HCT116 (cell line): ENCODE measurements around the gene ASB1. TPM values are rescaled to one million over a fixed set of nuclear protein-coding genes. Genes with fewer than 3 reads are reported as not detected.

Experiments
- ATAC-seq: fragments of 200-7000 bp; cut with Tn5 transposase; 2 replicates; pipeline ENCODE4 v1.9.1; 2020; ENCODE audit warnings: mild to moderate bottlenecking, moderate library complexity
- BruUV-seq: library from RNA; stranded (reverse); fragments of 400-500 nt; replicated peaks from 2 replicates; lab custom pipeline; 2021; lab: Mats Ljungman, UMichigan
- CTCF ChIA-PET: fragments of 300-600 bp; sonication (Branson Sonifier 250); formaldehyde crosslinking; loops from one replicate; lab custom pipeline; 2021; ENCODE audit warnings: antibody characterized with exemption; lab: Charles Lee
- POLR2A ChIA-PET: fragments of 300-600, 350-600 bp; sonication (Branson Sonifier 250); formaldehyde crosslinking; loops from one replicate; lab custom pipeline; 2021; ENCODE audit warnings: antibody characterized with exemption; lab: Charles Lee
- RAD21 ChIA-PET, 2 experiments: fragments of 300-600 bp; sonication (Branson Sonifier 250); formaldehyde crosslinking; loops; one replicate each; lab custom pipeline; 2023; ENCODE audit warnings: low total read pairs in 2 of 2; ENCODE audit not compliant: uncharacterized antibody in 2 of 2, unreplicated experiment in 2 of 2, low non-redundant PET in 1 of 2; lab: Charles Lee
- DNase-seq: peaks from one replicate; pipeline ENCODE4 v3.0.0-alpha.2; 2010; ENCODE audit warnings: low read depth, low spot score
- H2AFZ ChIP-seq: fragments of 200-600 bp; shearing (Covaris generic), sonication (generic); 2 replicates; pipeline ENCODE4 v1.6.1; 2017; ENCODE audit warnings: low read depth, mixed run types, mixed read lengths, antibody characterized with exemption, low read length; ENCODE audit not compliant: poor library complexity, severe bottlenecking
- H3K27ac ChIP-seq: 2 replicates; pipeline ENCODE4 v1.5.1; 2012; ENCODE audit warnings: low read depth, low read length
- H3K27me3 ChIP-seq: fragments of 200-600 bp; sonication (generic); 2 replicates; pipeline ENCODE4 v1.6.1; 2016; ENCODE audit warnings: mixed run types, low read length, mixed read lengths; ENCODE audit not compliant: insufficient read depth
- H3K36me3 ChIP-seq, 2 experiments: fragments of 200-500 bp in 1 of 2; fragments of 200-600 bp in 1 of 2; sonication (Bioruptor generic) in 1 of 2; sonication (generic) in 1 of 2; 2 replicates each; pipeline versions ENCODE4 v1.5.1 to v1.6.1; 2014 to 2016; ENCODE audit warnings: low read length in 2 of 2, inconsistent platforms in 1 of 2, mixed read lengths in 1 of 2, mixed run types in 1 of 2; ENCODE audit not compliant: insufficient read depth in 2 of 2, control insufficient read depth in 1 of 2
- H3K4me1 ChIP-seq, 2 experiments: fragments of 200-600 bp in 1 of 2; sonication (generic) in 1 of 2; 2 replicates each; pipeline versions ENCODE4 v1.5.1 to v1.6.1; 2012 to 2017; ENCODE audit warnings: low read length in 2 of 2, inconsistent platforms in 1 of 2, mild to moderate bottlenecking in 1 of 2, mixed read lengths in 1 of 2, mixed run types in 1 of 2, moderate library complexity in 1 of 2; ENCODE audit not compliant: insufficient read depth in 2 of 2, control insufficient read depth in 1 of 2
- H3K4me2 ChIP-seq: fragments of 200-600 bp; sonication (generic); 2 replicates; pipeline ENCODE4 v1.6.1; 2017; ENCODE audit warnings: mixed run types, low read length, mixed read lengths
- H3K4me3 ChIP-seq, 2 experiments: fragments of 200-600 bp in 1 of 2; sonication (generic) in 1 of 2; replicated peaks in 1 of 2; 2 replicates each; pipeline ENCODE4 v1.5.1; 2011 to 2016; ENCODE audit warnings: low read length in 2 of 2, control low read depth in 1 of 2, low read depth in 1 of 2, mild to moderate bottlenecking in 1 of 2, mixed read lengths in 1 of 2, mixed run types in 1 of 2
- H3K79me2 ChIP-seq: fragments of 200-600 bp; sonication (generic); 2 replicates; pipeline ENCODE4 v1.6.1; 2017; ENCODE audit warnings: mild to moderate bottlenecking, mixed run types, low read length, moderate library complexity, mixed read lengths; ENCODE audit not compliant: insufficient read depth
- H3K9ac ChIP-seq: fragments of 200-600 bp; sonication (generic); 2 replicates; pipeline ENCODE4 v1.6.1; 2016; ENCODE audit warnings: low read length, mixed read lengths
- H3K9me2 ChIP-seq: fragments of 200-600 bp; sonication (generic), shearing (Covaris generic); 2 replicates; pipeline ENCODE4 v1.6.1; 2017; ENCODE audit warnings: mixed run types, mild to moderate bottlenecking, moderate library complexity; ENCODE audit not compliant: insufficient read depth
- H3K9me3 ChIP-seq, 2 experiments: fragments of 200-500 bp in 1 of 2; fragments of 200-600 bp in 1 of 2; sonication (Bioruptor generic) in 1 of 2; sonication (generic) in 1 of 2; 2 replicates each; pipeline ENCODE4 v1.6.1; 2014 to 2017; ENCODE audit warnings: low read length in 2 of 2, mixed read lengths in 2 of 2, inconsistent platforms in 1 of 2, low read depth in 1 of 2, mild to moderate bottlenecking in 1 of 2, mixed run types in 1 of 2, moderate library complexity in 1 of 2; ENCODE audit not compliant: control insufficient read depth in 1 of 2, insufficient read depth in 1 of 2
- H4K20me1 ChIP-seq: fragments of 200-600 bp; sonication (generic), shearing (Covaris generic); 2 replicates; pipeline ENCODE4 v1.6.1; 2017; ENCODE audit warnings: mixed run types, mild to moderate bottlenecking, moderate library complexity; ENCODE audit not compliant: insufficient read depth
- ATF3 ChIP-seq: IDR thresholded peaks from 2 replicates; pipeline ENCODE4 v1.6.1; 2012
- EGR1 ChIP-seq: IDR thresholded peaks from 2 replicates; pipeline ENCODE4 v1.6.1; 2012; ENCODE audit warnings: low read depth
- ELF1 ChIP-seq: IDR thresholded peaks from 2 replicates; pipeline ENCODE4 v1.6.1; 2012; ENCODE audit warnings: low read depth, borderline replicate concordance
- EZH2 ChIP-seq: fragments of 200-600 bp; sonication (generic); IDR thresholded peaks from 2 replicates; pipeline ENCODE4 v1.6.1; 2017; ENCODE audit warnings: antibody characterized with exemption, mixed run types
- FOSL1 ChIP-seq: IDR thresholded peaks from 2 replicates; pipeline ENCODE4 v1.6.1; 2012; ENCODE audit warnings: low read depth
- JUND ChIP-seq: IDR thresholded peaks from 2 replicates; pipeline ENCODE4 v1.6.1; 2012
- MAX ChIP-seq: IDR thresholded peaks from 2 replicates; pipeline ENCODE4 v1.6.1; 2012
- RAD21 ChIP-seq: IDR thresholded peaks from 2 replicates; pipeline ENCODE4 v1.6.1; 2012; ENCODE audit warnings: low read depth, mild to moderate bottlenecking
- REST ChIP-seq: IDR thresholded peaks from 2 replicates; pipeline ENCODE4 v1.6.1; 2012; ENCODE audit warnings: low read depth
- SIN3A ChIP-seq: IDR thresholded peaks from 2 replicates; pipeline ENCODE4 v1.6.1; 2012; ENCODE audit warnings: low read depth
- SRF ChIP-seq: IDR thresholded peaks from 2 replicates; pipeline ENCODE4 v1.6.1; 2012; ENCODE audit warnings: low read depth
- YY1 ChIP-seq: IDR thresholded peaks from 2 replicates; pipeline ENCODE4 v1.6.1; 2011; ENCODE audit warnings: low read length, low read depth, moderate library complexity, mild to moderate bottlenecking; ENCODE audit not compliant: insufficient replicate concordance; ENCODE audit errors: extremely low read depth
- ZBTB33 ChIP-seq: IDR thresholded peaks from 2 replicates; pipeline ENCODE4 v1.6.1; 2011; ENCODE audit warnings: mild to moderate bottlenecking, low read length, moderate library complexity; ENCODE audit not compliant: insufficient replicate concordance; ENCODE audit errors: extremely low read depth
- ZFX ChIP-seq: fragments of 450-650 bp; IDR thresholded peaks from 2 replicates; pipeline ENCODE4 v1.6.1; 2017
- ZNF274 ChIP-seq: fragments of 200-500 bp; sonication (Bioruptor generic); IDR thresholded peaks from 2 replicates; pipeline ENCODE4 v1.6.1; 2014; ENCODE audit warnings: mild to moderate bottlenecking, low read depth, low read length, inconsistent platforms
- intact Hi-C: fragments of 100-400 bp; cut with micrococcal nuclease; formaldehyde crosslinking; loops from 2 replicates; pipeline ENCODE4 v1.10.0; 2022
- total RNA-seq: library from RNA; stranded (reverse); gene quantifications from one replicate; pipeline ENCODE4 v1.2.1, GENCODE V29; 2021; ENCODE audit not compliant: unreplicated experiment

Gene ASB1
- total RNA-seq, 1 experiment from 2014 or later: 43.1 TPM

- H3K79me2 ChIP-seq: peaks cover 24% of the 10 kb centered on the region
- H3K36me3 ChIP-seq: no peaks in the 10 kb centered on the region
- DNase-seq (no peak), ATAC-seq (no peak)
- H3K4me2 ChIP-seq: no peak overlapping the region
- H3K4me1 ChIP-seq: peaks cover 17 to 20% of the 10 kb centered on the region in 2 experiments
- ChIA-PET RAD21 (no interaction called here), CTCF (no interaction called here), POLR2A (no interaction called here)
- no peaks in the 10 kb centered on the region for H3K9me3 ChIP-seq
- intact Hi-C loops: no loop called here
- H3K9me2 ChIP-seq: no peaks in the 10 kb centered on the region
- BruUV-seq: no TSS peak
- H3K27ac ChIP-seq: no peak overlapping the region
- no peaks in the 10 kb centered on the region for H4K20me1 ChIP-seq
- no peak overlapping the region for H3K4me3 ChIP-seq
- TF ChIP-seq ZNF274: no peak
- TF ChIP-seq JUND: no peak
- TF ChIP-seq ELF1: no peak
- no peak for TF ChIP-seq MAX
- no peak for TF ChIP-seq SRF
- no peak for TF ChIP-seq ATF3
- TF ChIP-seq REST: no peak
- no peak for TF ChIP-seq ZFX
- no peak for TF ChIP-seq ZBTB33
- TF ChIP-seq EGR1: no peak
- no peak for TF ChIP-seq RAD21
- TF ChIP-seq EZH2: no peak
- TF ChIP-seq SIN3A: no peak
- no peak for TF ChIP-seq FOSL1
- no peak for TF ChIP-seq YY1
- H3K9ac ChIP-seq: no peak overlapping the region
- no peak overlapping the region for H2AFZ ChIP-seq
- no peaks in the 10 kb centered on the region for H3K27me3 ChIP-seq
Measured at GRCh38 chr2:238424313-238424700, 2.4 kb upstream of the ASB1 start.
